B cell (primary cell): Measurements from ENCODE around the gene TAPBP. TPM values are rescaled to one million over a fixed set of nuclear protein-coding genes. Genes with fewer than 3 reads are reported as not detected.

Source experiments
- ATAC-seq: fragments of 200-7000 bp; cut with Tn5 transposase; one replicate; pipeline ENCODE4 v1.10.0; 2021; ENCODE audit warnings: low read depth, mild to moderate bottlenecking, moderate number of reproducible peaks, moderate library complexity
- CTCF ChIA-PET: fragments of 350-600 bp; sonication (Branson Sonifier 250); formaldehyde crosslinking; loops from one replicate; lab custom pipeline; 2021; ENCODE audit warnings: antibody characterized with exemption, inconsistent platforms; lab: Charles Lee
- POLR2A ChIA-PET: fragments of 350-600 bp; sonication (Branson Sonifier 250); formaldehyde crosslinking; loops from one replicate; lab custom pipeline; 2021; ENCODE audit warnings: antibody characterized with exemption; lab: Charles Lee
- DNase-seq: peaks from one replicate; pipeline ENCODE4 v3.0.0; 2013
- H2AFZ ChIP-seq: 2 replicates; pipeline ENCODE4 v1.6.1; 2012; ENCODE audit warnings: mild to moderate bottlenecking, low read depth, low read length; ENCODE audit not compliant: insufficient read depth, poor library complexity, severe bottlenecking
- H3K27ac ChIP-seq, 2 donors: 1 replicate in 1 of 2; 2 replicates in 1 of 2; pipeline ENCODE4 v1.5.1; 2012 to 2013; ENCODE audit warnings: low read length in 2 of 2, mild to moderate bottlenecking in 2 of 2, moderate library complexity in 1 of 2
- H3K27me3 ChIP-seq, 4 experiments: fragments of 200-600 bp in 1 of 4; sonication (generic) in 1 of 4; replicated peaks in 1 of 4; 1 replicate in 2 of 4; 2 replicates in 2 of 4; pipeline versions ENCODE4 v1.6.1 to v1.7.0; 2013 to 2016; ENCODE audit warnings: low read length in 3 of 4, mild to moderate bottlenecking in 2 of 4, mixed read lengths in 1 of 4, moderate library complexity in 1 of 4; ENCODE audit not compliant: insufficient read depth in 4 of 4, control insufficient read depth in 3 of 4; ENCODE audit errors: control extremely low read depth in 1 of 4
- H3K36me3 ChIP-seq, 2 experiments: replicated peaks in 1 of 2; 1 replicate in 1 of 2; 2 replicates in 1 of 2; pipeline versions ENCODE4 v1.6.1 to v1.7.1; 2013; ENCODE audit warnings: low read length in 1 of 2; ENCODE audit not compliant: insufficient read depth in 2 of 2, control insufficient read depth in 1 of 2; ENCODE audit errors: control extremely low read depth in 1 of 2, extremely low read depth in 1 of 2
- H3K4me1 ChIP-seq, 2 donors: fragments of 200-600 bp in 1 of 2; sonication (generic) in 1 of 2; 1 replicate in 1 of 2; 2 replicates in 1 of 2; pipeline versions ENCODE4 v1.5.1 to v1.6.1; 2013 to 2017; ENCODE audit warnings: low read length in 2 of 2; ENCODE audit not compliant: control insufficient read depth in 2 of 2, insufficient read depth in 2 of 2
- H3K4me2 ChIP-seq: replicated peaks from 2 replicates; pipeline ENCODE3; 2012; ENCODE audit warnings: mild to moderate bottlenecking, low read depth, low read length; ENCODE audit not compliant: poor library complexity, severe bottlenecking
- H3K4me3 ChIP-seq, 5 experiments: fragments of 200-600 bp in 1 of 5; sonication (generic) in 1 of 5; 1 replicate in 3 of 5; 2 replicates in 2 of 5; pipeline versions ENCODE4 v1.5.1 to v1.7.0; 2011 to 2016; ENCODE audit warnings: low read length in 4 of 5, mild to moderate bottlenecking in 4 of 5, low read depth in 2 of 5, control low read depth in 1 of 5, moderate library complexity in 1 of 5; ENCODE audit not compliant: insufficient read depth in 1 of 5; ENCODE audit errors: control extremely low read depth in 1 of 5, extremely low read depth in 1 of 5
- H3K79me2 ChIP-seq: fragments of 200-600 bp; sonication (generic); one replicate; pipeline ENCODE4 v1.6.0; 2016; ENCODE audit warnings: low read length; ENCODE audit not compliant: control insufficient read depth, insufficient read depth
- H3K9ac ChIP-seq: fragments of 200-600 bp; sonication (generic); 2 replicates; pipeline ENCODE4 v1.6.1; 2017; ENCODE audit warnings: mild to moderate bottlenecking, low read length, moderate library complexity
- H3K9me3 ChIP-seq, 3 donors: one replicate each; pipeline versions ENCODE4 v1.6.1 to v1.7.1; 2013; ENCODE audit warnings: low read length in 2 of 3; ENCODE audit not compliant: control insufficient read depth in 2 of 3, insufficient read depth in 1 of 3; ENCODE audit errors: control extremely low read depth in 1 of 3
- H4K20me1 ChIP-seq: 2 replicates; pipeline ENCODE4 v1.6.0; 2012; ENCODE audit warnings: mild to moderate bottlenecking, low read length; ENCODE audit not compliant: insufficient read depth, control insufficient read depth, poor library complexity, severe bottlenecking
- H3K27ac Mint-ChIP-seq: one replicate; pipeline ENCODE4 v1.8.0; 2021; ENCODE audit warnings: mixed read lengths
- H3K27me3 Mint-ChIP-seq: one replicate; pipeline ENCODE4 v1.8.0; 2021; ENCODE audit warnings: mixed read lengths
- H3K4me1 Mint-ChIP-seq: one replicate; pipeline ENCODE4 v1.8.0; 2021; ENCODE audit warnings: mixed read lengths
- H3K4me3 Mint-ChIP-seq: one replicate; pipeline ENCODE4 v1.8.0; 2021; ENCODE audit warnings: mixed read lengths
- H3K9me3 Mint-ChIP-seq: one replicate; pipeline ENCODE4 v1.8.0; 2022; ENCODE audit warnings: mixed read lengths; ENCODE audit not compliant: insufficient read depth
- EZH2 ChIP-seq: IDR thresholded peaks from 2 replicates; pipeline ENCODE4 v1.6.1; 2012; ENCODE audit warnings: borderline replicate concordance, low read depth, mild to moderate bottlenecking, moderate library complexity, low read length; ENCODE audit not compliant: insufficient read depth, poor library complexity, severe bottlenecking
- WGBS: methylation state at CpG from one replicate; pipeline ENCODE4 v1.1.5; 2013; ENCODE audit warnings: missing lambda C conversion rate; ENCODE audit not compliant: insufficient coverage; 5-methylcytosine and 5-hydroxymethylcytosine counted together
- intact Hi-C: fragments of 100-400 bp; cut with micrococcal nuclease; formaldehyde crosslinking; loops from one replicate; pipeline ENCODE4 v1.10.0; 2022
- polyA plus RNA-seq: library from polyadenylated mRNA; depleted of rRNA; stranded (reverse); fragments of >200 nt; gene quantifications from 2 replicates; pipeline ENCODE4 v1.2.3, GENCODE V29; 2012
- total RNA-seq, 2 donors: library from RNA; stranded (reverse); fragments of 120-200 nt in 1 of 2; gene quantifications; 1 replicate in 1 of 2; 2 replicates in 1 of 2; pipeline versions ENCODE4 v1.2.3 to v1.2.4, GENCODE V29; 2013 to 2022
- TF ChIP-seq, protein P1 (sequence below): fragments of 200-600 bp; IDR thresholded peaks from one replicate; pipeline ENCODE4 v1.8.0; 2022; ENCODE audit warnings: antibody characterized with exemption, mild to moderate bottlenecking

TAPBP gene
- total and polyA plus RNA-seq, 2 donors (not counting 1 experiment from before 2014, with no cell fraction given), result 302 to 310 TPM

DNA sequence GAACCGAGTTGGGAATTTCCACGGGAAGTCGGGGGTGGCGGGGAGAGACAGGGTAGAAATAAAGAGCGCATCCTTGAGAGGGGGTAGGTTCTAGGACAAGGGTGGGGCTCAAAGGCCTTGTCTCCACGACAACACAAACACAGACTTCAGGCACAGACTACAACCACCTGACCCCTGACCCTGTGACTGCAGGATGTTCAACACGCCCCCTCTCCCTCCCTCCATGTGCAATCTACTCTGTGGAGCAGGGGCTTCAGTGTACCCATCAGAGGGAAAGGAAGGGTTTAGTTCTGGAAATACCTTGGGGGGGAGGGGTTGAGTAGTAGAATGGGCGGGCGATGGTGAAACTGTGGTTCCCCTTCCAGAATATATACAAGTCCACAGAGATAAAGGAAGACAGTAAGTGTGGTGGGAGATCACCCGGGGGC lies 651 bp upstream of the TAPBP start:
- Mint-ChIP-seq H3K4me1 (peaks cover 71% of the 10 kb centered on the region), H3K27ac (peak overlapping the region; percentile 98), H3K4me3 (peak overlapping the region; percentile 100), H3K27me3 (no peaks in the 10 kb centered on the region), H3K9me3 (no peaks in the 10 kb centered on the region)
- ChIA-PET POLR2A (no interaction called here), CTCF (interaction anchor here (1.1 to 5.3 kb wide), 2 partner anchors 11 to 30 kb away, joined by 3 to 50 read pairs; no protein-coding TSS in a partner anchor)
- Histone ChIP-seq H2AFZ (peak overlapping the region; percentile 32), H3K4me1 (peaks cover 53 to 75% of the 10 kb centered on the region in 2 donors), H4K20me1 (peaks cover 44% of the 10 kb centered on the region), H3K79me2 (peaks cover 90% of the 10 kb centered on the region), H3K27ac (peak overlapping the region; percentile 97 to 100), H3K36me3 (peaks cover 3 to 45% of the 10 kb centered on the region in 2 experiments), H3K27me3 (no peaks in the 10 kb centered on the region), H3K9me3 (no peaks in the 10 kb centered on the region), H3K4me2 (peak overlapping the region; percentile 99), H3K4me3 (peak overlapping the region; percentile 73 to 100 (median 91)), H3K9ac (peak overlapping the region; percentile 100)
- ATAC-seq, result peak; percentile 21
- peak; percentile 92 for DNase-seq
- TF ChIP-seq, protein P1, sequence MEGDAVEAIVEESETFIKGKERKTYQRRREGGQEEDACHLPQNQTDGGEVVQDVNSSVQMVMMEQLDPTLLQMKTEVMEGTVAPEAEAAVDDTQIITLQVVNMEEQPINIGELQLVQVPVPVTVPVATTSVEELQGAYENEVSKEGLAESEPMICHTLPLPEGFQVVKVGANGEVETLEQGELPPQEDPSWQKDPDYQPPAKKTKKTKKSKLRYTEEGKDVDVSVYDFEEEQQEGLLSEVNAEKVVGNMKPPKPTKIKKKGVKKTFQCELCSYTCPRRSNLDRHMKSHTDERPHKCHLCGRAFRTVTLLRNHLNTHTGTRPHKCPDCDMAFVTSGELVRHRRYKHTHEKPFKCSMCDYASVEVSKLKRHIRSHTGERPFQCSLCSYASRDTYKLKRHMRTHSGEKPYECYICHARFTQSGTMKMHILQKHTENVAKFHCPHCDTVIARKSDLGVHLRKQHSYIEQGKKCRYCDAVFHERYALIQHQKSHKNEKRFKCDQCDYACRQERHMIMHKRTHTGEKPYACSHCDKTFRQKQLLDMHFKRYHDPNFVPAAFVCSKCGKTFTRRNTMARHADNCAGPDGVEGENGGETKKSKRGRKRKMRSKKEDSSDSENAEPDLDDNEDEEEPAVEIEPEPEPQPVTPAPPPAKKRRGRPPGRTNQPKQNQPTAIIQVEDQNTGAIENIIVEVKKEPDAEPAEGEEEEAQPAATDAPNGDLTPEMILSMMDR, result no peak
- TF ChIP-seq EZH2, result no peak
- intact Hi-C loops, result loop anchor here (1.0 to 5.0 kb wide), 5 partner anchors 10 to 113 kb away; no protein-coding TSS in a partner anchor
- WGBS, result no CpG with 5 or more reads among the region's 10 CpGs

DNA sequence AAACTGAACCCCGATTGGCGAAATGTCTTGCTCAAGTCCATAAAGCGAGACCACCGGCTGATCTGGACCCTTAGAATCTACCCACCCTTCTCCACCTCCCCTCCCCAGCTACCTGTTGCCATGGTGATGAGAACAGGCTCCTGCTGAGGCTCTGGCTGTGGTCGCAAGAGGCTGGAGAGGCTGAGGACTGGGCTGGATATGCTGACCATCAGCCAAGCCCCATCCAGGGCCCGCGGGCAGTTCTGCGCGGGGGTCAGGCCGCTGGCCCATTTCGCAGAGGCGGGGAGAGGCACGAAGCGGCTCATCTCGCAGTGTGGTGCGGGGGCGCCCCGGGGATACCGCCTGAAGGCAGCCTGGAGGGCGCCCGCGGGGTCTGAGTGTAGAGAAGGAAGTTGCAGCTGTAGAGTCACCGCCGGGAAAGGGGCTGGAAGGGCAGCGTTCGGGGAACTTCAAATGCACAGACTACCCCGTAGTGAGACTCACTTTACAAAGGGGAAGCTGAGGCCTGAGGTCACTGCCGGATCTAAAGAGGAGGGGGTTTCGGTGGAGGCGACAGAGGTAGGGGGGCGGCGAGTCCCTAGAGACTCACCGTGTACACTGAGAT lies 671 bp downstream of the TAPBP start:
- Histone ChIP-seq H3K27me3 (no peaks in the 10 kb centered on the region), H3K4me2 (peak overlapping the region; percentile 99), H3K36me3 (peaks cover 0 to 45% of the 10 kb centered on the region in 2 experiments), H3K4me3 (peak overlapping the region; percentile 74 to 100 (median 97)), H3K27ac (peak overlapping the region; percentile 97 to 100), H2AFZ (peak overlapping the region; percentile 41), H3K9ac (peak overlapping the region; percentile 100), H3K4me1 (peaks cover 46 to 62% of the 10 kb centered on the region in 2 donors), H4K20me1 (peaks cover 45% of the 10 kb centered on the region), H3K79me2 (peaks cover 90% of the 10 kb centered on the region), H3K9me3 (no peaks in the 10 kb centered on the region)
- TF ChIP-seq, protein P1, result no peak
- no peak for TF ChIP-seq EZH2
- WGBS, result 0% methylated on average over 27 of the region's 33 CpGs
- Mint-ChIP-seq H3K27me3 (no peaks in the 10 kb centered on the region), H3K9me3 (no peaks in the 10 kb centered on the region), H3K4me1 (peaks cover 67% of the 10 kb centered on the region), H3K27ac (peak overlapping the region; percentile 98), H3K4me3 (peak overlapping the region; percentile 100)
- DNase-seq (no peak), ATAC-seq (peak; percentile 1)
- intact Hi-C loops, result loop anchor here (5.0 kb wide), 1 partner anchor 114 kb away; no protein-coding TSS in a partner anchor
- ChIA-PET CTCF (interaction anchor here (0.8 to 5.7 kb wide), 9 partner anchors 9 to 475 kb away, joined by 3 to 54 read pairs (median 7); partner anchors contain the start of genes B3GALT4, RGL2 and TAP2), POLR2A (interaction anchor here (0.6 to 4.2 kb wide), 13 partner anchors 13 to 899 kb away, joined by 3 to 40 read pairs (median 4); partner anchors contain the start of genes B3GALT4, CUTA, PFDN6 and RGL2)
